Measurements from ENCODE around the gene FOXC1. TPM values are rescaled to one million over a fixed set of nuclear protein-coding genes. Genes with fewer than 3 reads are reported as not detected.
A peak's percentile ranks its signal among the peaks of the same experiment; 100 is the strongest.

The FOXC1 gene
- total and polyA plus RNA-seq, 10 of the 15 experiments (the other 5 are each of a cell fraction or from before 2014, with no cell fraction given), result 0.13 to 1.5 (median 0.48) TPM; not detected in 2

DNA sequence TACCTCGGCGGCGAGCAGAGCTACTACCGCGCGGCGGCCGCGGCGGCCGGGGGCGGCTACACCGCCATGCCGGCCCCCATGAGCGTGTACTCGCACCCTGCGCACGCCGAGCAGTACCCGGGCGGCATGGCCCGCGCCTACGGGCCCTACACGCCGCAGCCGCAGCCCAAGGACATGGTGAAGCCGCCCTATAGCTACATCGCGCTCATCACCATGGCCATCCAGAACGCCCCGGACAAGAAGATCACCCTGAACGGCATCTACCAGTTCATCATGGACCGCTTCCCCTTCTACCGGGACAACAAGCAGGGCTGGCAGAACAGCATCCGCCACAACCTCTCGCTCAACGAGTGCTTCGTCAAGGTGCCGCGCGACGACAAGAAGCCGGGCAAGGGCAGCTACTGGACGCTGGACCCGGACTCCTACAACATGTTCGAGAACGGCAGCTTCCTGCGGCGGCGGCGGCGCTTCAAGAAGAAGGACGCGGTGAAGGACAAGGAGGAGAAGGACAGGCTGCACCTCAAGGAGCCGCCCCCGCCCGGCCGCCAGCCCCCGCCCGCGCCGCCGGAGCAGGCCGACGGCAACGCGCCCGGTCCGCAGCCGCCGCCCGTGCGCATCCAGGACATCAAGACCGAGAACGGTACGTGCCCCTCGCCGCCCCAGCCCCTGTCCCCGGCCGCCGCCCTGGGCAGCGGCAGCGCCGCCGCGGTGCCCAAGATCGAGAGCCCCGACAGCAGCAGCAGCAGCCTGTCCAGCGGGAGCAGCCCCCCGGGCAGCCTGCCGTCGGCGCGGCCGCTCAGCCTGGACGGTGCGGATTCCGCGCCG, 994 bp downstream of the FOXC1 start:
- Histone ChIP-seq H3K9ac (ENCODE audit: control insufficient read depth, insufficient read depth, low read length) (no peak overlapping the region), H3K4me3 (peak overlapping the region; percentile 67)
- in situ Hi-C loops (cut with MboI), result no loop called here

DNA sequence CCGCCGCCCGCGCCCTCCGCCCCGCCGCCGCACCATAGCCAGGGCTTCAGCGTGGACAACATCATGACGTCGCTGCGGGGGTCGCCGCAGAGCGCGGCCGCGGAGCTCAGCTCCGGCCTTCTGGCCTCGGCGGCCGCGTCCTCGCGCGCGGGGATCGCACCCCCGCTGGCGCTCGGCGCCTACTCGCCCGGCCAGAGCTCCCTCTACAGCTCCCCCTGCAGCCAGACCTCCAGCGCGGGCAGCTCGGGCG, 1.5 kb downstream of the FOXC1 start:
- H3K9ac ChIP-seq (ENCODE audit: control insufficient read depth, insufficient read depth, low read length), result no peak overlapping the region
- peak overlapping the region; percentile 32; the same call in 1 of the 2 replicates for H3K4me3 ChIP-seq
- peaks cover 10% of the 10 kb centered on the region for H3K4me1 ChIP-seq (ENCODE audit: control insufficient read depth, insufficient read depth, low read length)
- SMC1A ChIA-PET (ENCODE audit: uncharacterized antibody, unreplicated experiment), result no interaction called here
- intact Hi-C loops (cut with micrococcal nuclease; ENCODE audit: unreplicated experiment), result loop anchor here (5.0 kb wide), 1 partner anchor 186 kb away; no protein-coding TSS in a partner anchor
- BruUV-seq (replicated peaks), result no TSS peak
- H3K79me2 ChIP-seq (ENCODE audit: control insufficient read depth, insufficient read depth, low read length), result no peaks in the 10 kb centered on the region
- 12% methylated on average over 5 of the region's 38 CpGs for WGBS (ENCODE audit: insufficient coverage, insufficient replicate concordance, low lambda C conversion rate, missing lambda C conversion rate)
- no peak for DNase-seq (ENCODE audit: low read depth, low spot score)
- H3K27me3 ChIP-seq (replicated peaks in 1 of 2; ENCODE audit: control insufficient read depth in 2 of 2, insufficient read depth in 2 of 2, low read length in 1 of 2), result peaks cover 21 to 24% of the 10 kb centered on the region in 2 experiments
- CTCF ChIA-PET, result interaction anchor here (0.8 to 1.2 kb wide), 2 partner anchors 487 to 742 kb away, joined by 5 to 7 read pairs; no protein-coding TSS in a partner anchor
- RAD21 ChIA-PET (ENCODE audit: unreplicated experiment), result interaction anchor here (0.5 to 1.6 kb wide), 2 partner anchors 119 to 493 kb away, joined by 4 to 10 read pairs; no protein-coding TSS in a partner anchor
- 0 out of 2 replicates have a peak, but pooled peaks cover 3% of the 10 kb centered on the region for H4K20me1 ChIP-seq (ENCODE audit: control insufficient read depth, insufficient read depth)
- ATAC-seq, result no peak
- in situ Hi-C loops (cut with MboI), result no loop called here
- H2AFZ ChIP-seq (ENCODE audit: control insufficient read depth, low read depth, low read length), result no peak overlapping the region
- POLR2A ChIA-PET, result no interaction called here
- H3K9me3 ChIP-seq (replicated peaks; ENCODE audit: control insufficient read depth, insufficient read depth, low read length), result no peaks in the 10 kb centered on the region; the same call in 2 of the 3 replicates
- no peak overlapping the region for H3K27ac ChIP-seq (ENCODE audit: control insufficient read depth, insufficient read depth)
- no peaks in the 10 kb centered on the region for H3K36me3 ChIP-seq (ENCODE audit: control insufficient read depth in 2 of 2, insufficient read depth in 2 of 2, low read length in 1 of 2)
- peak overlapping the region; percentile 87; the same call in 1 of the 2 replicates for H3K4me2 ChIP-seq (ENCODE audit: control insufficient read depth, insufficient read depth)
- FAIRE-seq, result no peak
- no peak for TF ChIP-seq TAF1 (IDR thresholded peaks at IDR 0.05; ENCODE audit: borderline replicate concordance, low read depth, low read length)
- TF ChIP-seq, protein P1, sequence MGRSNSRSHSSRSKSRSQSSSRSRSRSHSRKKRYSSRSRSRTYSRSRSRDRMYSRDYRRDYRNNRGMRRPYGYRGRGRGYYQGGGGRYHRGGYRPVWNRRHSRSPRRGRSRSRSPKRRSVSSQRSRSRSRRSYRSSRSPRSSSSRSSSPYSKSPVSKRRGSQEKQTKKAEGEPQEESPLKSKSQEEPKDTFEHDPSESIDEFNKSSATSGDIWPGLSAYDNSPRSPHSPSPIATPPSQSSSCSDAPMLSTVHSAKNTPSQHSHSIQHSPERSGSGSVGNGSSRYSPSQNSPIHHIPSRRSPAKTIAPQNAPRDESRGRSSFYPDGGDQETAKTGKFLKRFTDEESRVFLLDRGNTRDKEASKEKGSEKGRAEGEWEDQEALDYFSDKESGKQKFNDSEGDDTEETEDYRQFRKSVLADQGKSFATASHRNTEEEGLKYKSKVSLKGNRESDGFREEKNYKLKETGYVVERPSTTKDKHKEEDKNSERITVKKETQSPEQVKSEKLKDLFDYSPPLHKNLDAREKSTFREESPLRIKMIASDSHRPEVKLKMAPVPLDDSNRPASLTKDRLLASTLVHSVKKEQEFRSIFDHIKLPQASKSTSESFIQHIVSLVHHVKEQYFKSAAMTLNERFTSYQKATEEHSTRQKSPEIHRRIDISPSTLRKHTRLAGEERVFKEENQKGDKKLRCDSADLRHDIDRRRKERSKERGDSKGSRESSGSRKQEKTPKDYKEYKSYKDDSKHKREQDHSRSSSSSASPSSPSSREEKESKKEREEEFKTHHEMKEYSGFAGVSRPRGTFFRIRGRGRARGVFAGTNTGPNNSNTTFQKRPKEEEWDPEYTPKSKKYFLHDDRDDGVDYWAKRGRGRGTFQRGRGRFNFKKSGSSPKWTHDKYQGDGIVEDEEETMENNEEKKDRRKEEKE (IDR thresholded peaks at IDR 0.05), result no peak
- TF ChIP-seq ZNF207 (IDR thresholded peaks at IDR 0.05; ENCODE audit: borderline replicate concordance), result no peak
- TF ChIP-seq SREBF1 (IDR thresholded peaks at IDR 0.05; ENCODE audit: low read length), result no peak
- TF ChIP-seq, protein P2, sequence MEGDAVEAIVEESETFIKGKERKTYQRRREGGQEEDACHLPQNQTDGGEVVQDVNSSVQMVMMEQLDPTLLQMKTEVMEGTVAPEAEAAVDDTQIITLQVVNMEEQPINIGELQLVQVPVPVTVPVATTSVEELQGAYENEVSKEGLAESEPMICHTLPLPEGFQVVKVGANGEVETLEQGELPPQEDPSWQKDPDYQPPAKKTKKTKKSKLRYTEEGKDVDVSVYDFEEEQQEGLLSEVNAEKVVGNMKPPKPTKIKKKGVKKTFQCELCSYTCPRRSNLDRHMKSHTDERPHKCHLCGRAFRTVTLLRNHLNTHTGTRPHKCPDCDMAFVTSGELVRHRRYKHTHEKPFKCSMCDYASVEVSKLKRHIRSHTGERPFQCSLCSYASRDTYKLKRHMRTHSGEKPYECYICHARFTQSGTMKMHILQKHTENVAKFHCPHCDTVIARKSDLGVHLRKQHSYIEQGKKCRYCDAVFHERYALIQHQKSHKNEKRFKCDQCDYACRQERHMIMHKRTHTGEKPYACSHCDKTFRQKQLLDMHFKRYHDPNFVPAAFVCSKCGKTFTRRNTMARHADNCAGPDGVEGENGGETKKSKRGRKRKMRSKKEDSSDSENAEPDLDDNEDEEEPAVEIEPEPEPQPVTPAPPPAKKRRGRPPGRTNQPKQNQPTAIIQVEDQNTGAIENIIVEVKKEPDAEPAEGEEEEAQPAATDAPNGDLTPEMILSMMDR (IDR thresholded peaks at IDR 0.05 in 2 of 3, conservative IDR thresholded peaks at IDR 0.05 in 1 of 3; ENCODE audit: control insufficient read depth in 2 of 3, extremely low read depth in 1 of 3, insufficient read depth in 1 of 3, low read depth in 3 of 3, low read length in 3 of 3), result 0 out of 6 replicates have a peak, but pooled peaks of 1 of the 3 experiments have one; percentile 1
- TF ChIP-seq PAX8 (IDR thresholded peaks at IDR 0.05), result no peak

More for the DNA sequence above, 994 bp downstream of the FOXC1 start:
- FAIRE-seq (no peak), ATAC-seq (peak; percentile 35), DNase-seq (ENCODE audit: low read depth, low spot score) (no peak)
- Histone ChIP-seq H3K79me2 (ENCODE audit: control insufficient read depth, insufficient read depth, low read length) (no peaks in the 10 kb centered on the region), H3K27ac (ENCODE audit: control insufficient read depth, insufficient read depth) (no peak overlapping the region), H3K4me2 (ENCODE audit: control insufficient read depth, insufficient read depth) (peak overlapping the region; percentile 87), H2AFZ (ENCODE audit: control insufficient read depth, low read depth, low read length) (peak overlapping the region; percentile 46), H3K9me3 (replicated peaks; ENCODE audit: control insufficient read depth, insufficient read depth, low read length) (no peaks in the 10 kb centered on the region; the same call in 2 of the 3 replicates), H3K36me3 (ENCODE audit: control insufficient read depth in 2 of 2, insufficient read depth in 2 of 2, low read length in 1 of 2) (no peaks in the 10 kb centered on the region), H3K27me3 (replicated peaks in 1 of 2; ENCODE audit: control insufficient read depth in 2 of 2, insufficient read depth in 2 of 2, low read length in 1 of 2) (peaks cover 24 to 28% of the 10 kb centered on the region in 2 experiments), H3K4me1 (ENCODE audit: control insufficient read depth, insufficient read depth, low read length) (peaks cover 10% of the 10 kb centered on the region), H4K20me1 (ENCODE audit: control insufficient read depth, insufficient read depth) (0 out of 2 replicates have a peak, but pooled peaks cover 6% of the 10 kb centered on the region)
- no TSS peak for BruUV-seq (replicated peaks)
- POLR2A ChIA-PET, result no interaction called here
- RAD21 ChIA-PET (ENCODE audit: unreplicated experiment), result interaction anchor here (0.5 to 1.6 kb wide), 4 partner anchors 118 to 584 kb away, joined by 3 to 10 read pairs (median 4); no protein-coding TSS in a partner anchor
- CTCF ChIA-PET, result interaction anchor here (0.8 kb wide), 1 partner anchor 743 kb away, joined by 5 read pairs; no protein-coding TSS in a partner anchor
- TF ChIP-seq, protein P3, sequence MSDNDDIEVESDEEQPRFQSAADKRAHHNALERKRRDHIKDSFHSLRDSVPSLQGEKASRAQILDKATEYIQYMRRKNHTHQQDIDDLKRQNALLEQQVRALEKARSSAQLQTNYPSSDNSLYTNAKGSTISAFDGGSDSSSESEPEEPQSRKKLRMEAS (IDR thresholded peaks at IDR 0.05; ENCODE audit: low read depth, low read length), result no peak
- TF ChIP-seq SPI1 (IDR thresholded peaks at IDR 0.05; ENCODE audit: borderline replicate concordance, insufficient read depth, low read depth, low read length) (peak; percentile 10; the same call in 1 of the 2 replicates), SUZ12 (IDR thresholded peaks at IDR 0.05; ENCODE audit: unreplicated experiment) (peak; percentile 95), IKZF1 (conservative IDR thresholded peaks at IDR 0.05) (no peak), YY1 (IDR thresholded peaks at IDR 0.05; ENCODE audit: low read depth, low read length) (0 out of 2 replicates have a peak, but pooled peaks have one; percentile 27), BRCA1 (IDR thresholded peaks at IDR 0.05; ENCODE audit: low read depth, low read length) (no peak), BMI1 (IDR thresholded peaks at IDR 0.05; ENCODE audit: borderline replicate concordance) (no peak), EED (IDR thresholded peaks at IDR 0.05; ENCODE audit: low read depth) (no peak)
- intact Hi-C loops (cut with micrococcal nuclease; ENCODE audit: unreplicated experiment), result loop anchor here (5.0 kb wide), 1 partner anchor 187 kb away; no protein-coding TSS in a partner anchor
- SMC1A ChIA-PET (ENCODE audit: uncharacterized antibody, unreplicated experiment), result no interaction called here
- 16% methylated on average over 92 of the region's 101 CpGs for WGBS (ENCODE audit: insufficient coverage, insufficient replicate concordance, low lambda C conversion rate, missing lambda C conversion rate)

Data from GM12878 (cell line).